Ishikawa (cell line): Measurements from ENCODE around the gene RHEX.

ENCODE experiments used
- CEBPB ChIP-seq: IDR thresholded peaks from 2 replicates; pipeline ENCODE4 v1.6.1; 2012
- CREB1 ChIP-seq: IDR thresholded peaks from 2 replicates; pipeline ENCODE4 v1.6.1; 2012; ENCODE audit warnings: low read depth
- EP300 ChIP-seq: IDR thresholded peaks from 2 replicates; pipeline ENCODE4 v1.6.1; 2012; ENCODE audit warnings: borderline replicate concordance
- MAX ChIP-seq: IDR thresholded peaks from 2 replicates; pipeline ENCODE4 v1.6.1; 2012
- NFIC ChIP-seq: IDR thresholded peaks from 2 replicates; pipeline ENCODE4 v1.6.1; 2012
- RAD21 ChIP-seq: IDR thresholded peaks from 2 replicates; pipeline ENCODE4 v1.6.1; 2012; ENCODE audit warnings: low read depth
- REST ChIP-seq: IDR thresholded peaks from 2 replicates; pipeline ENCODE4 v1.6.1; 2012; ENCODE audit warnings: low read depth, mild to moderate bottlenecking
- TAF1 ChIP-seq: IDR thresholded peaks from 2 replicates; pipeline ENCODE4 v1.6.1; 2012; ENCODE audit warnings: low read depth, mild to moderate bottlenecking
- USF1 ChIP-seq: IDR thresholded peaks from 2 replicates; pipeline ENCODE4 v1.6.1; 2012
- YY1 ChIP-seq: IDR thresholded peaks from 2 replicates; pipeline ENCODE4 v1.6.1; 2012; ENCODE audit warnings: low read depth
- ZBTB7A ChIP-seq: IDR thresholded peaks from 2 replicates; pipeline ENCODE4 v1.6.1; 2012; ENCODE audit warnings: low read depth

GRCh38 chr1:206012086-206012859 lies 40.7 kb upstream of the RHEX start:
- TF ChIP-seq EP300 (no peak), NFIC (no peak), RAD21 (no peak), YY1 (no peak), CREB1 (no peak), TAF1 (no peak), MAX (no peak), USF1 (no peak), ZBTB7A (no peak), CEBPB (no peak), REST (no peak)
